Astrocyte (in vitro differentiated cells and primary cell): Measurements from ENCODE around the gene ZNF839. TPM values are rescaled to one million over a fixed set of nuclear protein-coding genes. Genes with fewer than 3 reads are reported as not detected.
A peak's percentile ranks its signal among the peaks of the same experiment; 100 is the strongest.

Experiments
- DNase-seq: peaks from one replicate; pipeline ENCODE4 v3.0.0-alpha.2; 2010; ENCODE audit warnings: low read depth
- FAIRE-seq: peaks from 2 replicates; lab custom pipeline; 2011; peaks lifted over from hg19 to GRCh38; lab: Jason Lieb, UNC
- H2AFZ ChIP-seq: 2 replicates; pipeline ENCODE4 v1.6.0; 2012; ENCODE audit warnings: low read depth, low read length, inconsistent platforms
- H3K27ac ChIP-seq: 2 replicates; pipeline ENCODE4 v1.5.1; 2011; ENCODE audit warnings: low read depth, low read length, inconsistent platforms
- H3K27me3 ChIP-seq: 2 replicates; pipeline ENCODE4 v1.6.0; 2011; ENCODE audit warnings: low read length, inconsistent platforms; ENCODE audit not compliant: insufficient read depth
- H3K36me3 ChIP-seq: 2 replicates; pipeline ENCODE4 v1.5.1; 2011; ENCODE audit warnings: low read length, inconsistent platforms; ENCODE audit not compliant: insufficient read depth
- H3K4me1 ChIP-seq: 2 replicates; pipeline ENCODE4 v1.5.1; 2011; ENCODE audit warnings: low read length, inconsistent platforms; ENCODE audit not compliant: insufficient read depth
- H3K4me2 ChIP-seq: 2 replicates; pipeline ENCODE4 v1.6.0; 2012; ENCODE audit warnings: low read length, inconsistent platforms
- H3K4me3 ChIP-seq: 2 replicates; pipeline ENCODE4 v1.5.1; 2011; ENCODE audit warnings: low read depth, mild to moderate bottlenecking, low read length, inconsistent platforms; ENCODE audit not compliant: insufficient read depth
- H3K79me2 ChIP-seq: 2 replicates; pipeline ENCODE4 v1.6.0; 2012; ENCODE audit warnings: mild to moderate bottlenecking, low read length, inconsistent platforms; ENCODE audit not compliant: insufficient read depth
- H3K9ac ChIP-seq: 2 replicates; pipeline ENCODE4 v1.6.0; 2012; ENCODE audit warnings: mild to moderate bottlenecking, low read length, inconsistent platforms
- H3K9me3 ChIP-seq: 2 replicates; pipeline ENCODE4 v1.5.1; 2012; ENCODE audit warnings: low read depth, mild to moderate bottlenecking, low read length, inconsistent platforms; ENCODE audit not compliant: insufficient read depth
- H4K20me1 ChIP-seq: 2 replicates; pipeline ENCODE4 v1.6.0; 2012; ENCODE audit warnings: low read length, inconsistent platforms; ENCODE audit not compliant: insufficient read depth
- H3K27ac Mint-ChIP-seq: one replicate; pipeline ENCODE4 v1.8.0; 2021; ENCODE audit warnings: mild to moderate bottlenecking, mixed read lengths; ENCODE audit not compliant: unreplicated experiment
- H3K27me3 Mint-ChIP-seq: one replicate; pipeline ENCODE4 v1.8.0; 2021; ENCODE audit warnings: low read depth, mixed read lengths; ENCODE audit not compliant: unreplicated experiment
- H3K36me3 Mint-ChIP-seq: one replicate; pipeline ENCODE4 v1.8.0; 2021; ENCODE audit warnings: low read depth, mixed read lengths; ENCODE audit not compliant: unreplicated experiment
- H3K4me1 Mint-ChIP-seq: one replicate; pipeline ENCODE4 v1.8.0; 2021; ENCODE audit warnings: low read depth, mixed read lengths; ENCODE audit not compliant: unreplicated experiment
- H3K4me3 Mint-ChIP-seq: one replicate; pipeline ENCODE4 v1.8.0; 2021; ENCODE audit warnings: mild to moderate bottlenecking, moderate library complexity, mixed read lengths; ENCODE audit not compliant: unreplicated experiment
- H3K9me3 Mint-ChIP-seq: one replicate; pipeline ENCODE4 v1.8.0; 2021; ENCODE audit warnings: mild to moderate bottlenecking, mixed read lengths; ENCODE audit not compliant: unreplicated experiment
- EZH2 ChIP-seq: IDR thresholded peaks from 2 replicates; pipeline ENCODE4 v1.6.1; 2012; ENCODE audit warnings: mild to moderate bottlenecking, low read length, inconsistent platforms; ENCODE audit not compliant: insufficient read depth
- total RNA-seq: library from RNA; stranded (reverse); gene quantifications from 2 replicates; pipeline ENCODE4 v1.2.1, GENCODE V29; 2021
- TF ChIP-seq, protein P1 (sequence below): IDR thresholded peaks from 2 replicates; pipeline ENCODE4 v1.5.1; 2011; ENCODE audit warnings: low read depth, mild to moderate bottlenecking, inconsistent platforms, low read length, moderate library complexity; ENCODE audit not compliant: insufficient read depth

Gene ZNF839
- total RNA-seq, 1 donor from 2014 or later = 8.0 TPM

DNA sequence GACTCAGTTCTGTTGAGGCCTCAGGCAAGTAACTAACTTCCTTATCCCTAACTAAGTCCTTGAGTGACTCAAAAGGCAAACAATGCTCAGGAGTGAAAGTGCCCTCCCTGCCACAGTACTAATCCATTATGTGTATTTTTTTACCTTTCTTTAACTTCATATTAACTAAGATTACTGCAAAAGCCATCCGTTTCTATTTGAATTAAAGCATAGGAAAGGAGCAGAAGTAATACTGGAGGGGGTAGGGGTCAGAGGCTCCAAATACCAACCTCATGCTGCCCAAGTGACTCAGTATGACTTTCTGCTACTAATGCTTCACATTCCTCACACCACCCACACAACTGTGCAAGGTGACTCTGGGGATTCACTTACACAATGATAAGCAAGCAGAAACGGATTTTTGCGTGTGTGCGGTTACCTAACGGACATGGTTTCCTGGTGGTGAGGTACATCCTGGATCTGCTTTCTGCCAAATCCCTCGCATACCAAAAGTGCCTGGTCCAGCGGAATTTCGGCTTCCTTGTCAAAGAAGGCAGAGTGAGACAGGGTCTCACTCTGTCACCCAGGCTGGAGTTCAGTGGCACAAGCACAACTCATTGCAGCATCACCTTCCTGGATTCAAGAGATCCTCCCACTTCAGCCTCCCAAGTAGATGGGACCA lies 39.7 kb upstream of the ZNF839 start:
- Histone ChIP-seq H3K27me3 (no peaks in the 10 kb centered on the region), H3K27ac (peak overlapping the region; percentile 100), H3K36me3 (no peaks in the 10 kb centered on the region), H3K4me1 (peaks cover 37% of the 10 kb centered on the region), H3K4me2 (peak overlapping the region; percentile 82), H4K20me1 (no peaks in the 10 kb centered on the region), H3K9me3 (no peaks in the 10 kb centered on the region), H3K79me2 (peaks cover 10% of the 10 kb centered on the region), H3K9ac (peak overlapping the region; percentile 93), H2AFZ (no peak overlapping the region), H3K4me3 (peak overlapping the region; percentile 26)
- Mint-ChIP-seq H3K4me1 (peaks cover 24% of the 10 kb centered on the region), H3K27ac (peak overlapping the region; percentile 98), H3K9me3 (no peaks in the 10 kb centered on the region), H3K36me3 (peaks cover 2% of the 10 kb centered on the region), H3K4me3 (peak overlapping the region; percentile 37), H3K27me3 (no peaks in the 10 kb centered on the region)
- TF ChIP-seq, protein P1, sequence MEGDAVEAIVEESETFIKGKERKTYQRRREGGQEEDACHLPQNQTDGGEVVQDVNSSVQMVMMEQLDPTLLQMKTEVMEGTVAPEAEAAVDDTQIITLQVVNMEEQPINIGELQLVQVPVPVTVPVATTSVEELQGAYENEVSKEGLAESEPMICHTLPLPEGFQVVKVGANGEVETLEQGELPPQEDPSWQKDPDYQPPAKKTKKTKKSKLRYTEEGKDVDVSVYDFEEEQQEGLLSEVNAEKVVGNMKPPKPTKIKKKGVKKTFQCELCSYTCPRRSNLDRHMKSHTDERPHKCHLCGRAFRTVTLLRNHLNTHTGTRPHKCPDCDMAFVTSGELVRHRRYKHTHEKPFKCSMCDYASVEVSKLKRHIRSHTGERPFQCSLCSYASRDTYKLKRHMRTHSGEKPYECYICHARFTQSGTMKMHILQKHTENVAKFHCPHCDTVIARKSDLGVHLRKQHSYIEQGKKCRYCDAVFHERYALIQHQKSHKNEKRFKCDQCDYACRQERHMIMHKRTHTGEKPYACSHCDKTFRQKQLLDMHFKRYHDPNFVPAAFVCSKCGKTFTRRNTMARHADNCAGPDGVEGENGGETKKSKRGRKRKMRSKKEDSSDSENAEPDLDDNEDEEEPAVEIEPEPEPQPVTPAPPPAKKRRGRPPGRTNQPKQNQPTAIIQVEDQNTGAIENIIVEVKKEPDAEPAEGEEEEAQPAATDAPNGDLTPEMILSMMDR = no peak
- TF ChIP-seq EZH2 = no peak
- DNase-seq (peak; percentile 100), FAIRE-seq (peak; percentile 100)

DNA sequence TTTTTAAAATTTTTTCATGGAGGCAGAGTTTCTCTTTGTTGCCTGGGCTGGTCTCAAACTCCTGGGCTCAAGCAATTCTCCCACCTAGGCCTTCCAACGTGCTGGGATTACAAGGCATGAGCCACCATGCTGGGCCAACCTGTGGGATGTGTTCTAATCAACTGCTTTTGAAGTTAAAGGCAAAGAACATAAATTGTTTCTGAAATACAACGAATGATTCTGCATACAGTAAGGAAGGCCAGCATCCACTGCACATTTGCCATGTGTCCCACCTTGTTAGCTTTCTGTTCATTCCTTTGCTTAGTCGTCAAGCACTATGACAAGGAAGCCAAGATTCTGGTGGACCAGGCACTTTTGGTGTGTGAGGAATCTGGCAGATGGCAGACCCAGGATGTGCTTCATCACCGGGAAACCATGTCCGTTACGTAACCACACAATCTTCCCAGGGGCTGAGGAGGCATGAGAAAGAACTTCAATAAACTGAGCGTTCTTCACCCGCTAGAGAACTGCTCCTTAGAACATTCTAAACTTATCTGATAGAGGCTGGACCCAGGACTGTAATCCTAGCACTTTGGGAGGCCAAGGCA lies 39.1 kb upstream of the ZNF839 start:
- DNase-seq = peak; percentile 100
- Mint-ChIP-seq H3K27ac (peak overlapping the region; percentile 98), H3K4me3 (peak overlapping the region; percentile 37)

More for the DNA sequence above, 39.1 kb upstream of the ZNF839 start:
- peaks cover 2% of the 10 kb centered on the region for H3K36me3 Mint-ChIP-seq
- Histone ChIP-seq H3K79me2 (peaks cover 10% of the 10 kb centered on the region), H3K9ac (peak overlapping the region; percentile 93), H3K4me1 (peaks cover 37% of the 10 kb centered on the region), H3K27ac (peak overlapping the region; percentile 100), H2AFZ (no peak overlapping the region), H3K36me3 (no peaks in the 10 kb centered on the region), H4K20me1 (no peaks in the 10 kb centered on the region), H3K4me3 (peak overlapping the region; percentile 26), H3K27me3 (no peaks in the 10 kb centered on the region), H3K9me3 (no peaks in the 10 kb centered on the region), H3K4me2 (peak overlapping the region; percentile 82)
- FAIRE-seq = no peak
- no peak for TF ChIP-seq EZH2
- TF ChIP-seq, protein P1 = no peak
- no peaks in the 10 kb centered on the region for H3K9me3 Mint-ChIP-seq
- no peaks in the 10 kb centered on the region for H3K27me3 Mint-ChIP-seq
- H3K4me1 Mint-ChIP-seq = peaks cover 24% of the 10 kb centered on the region
